ENCODE data around the gene ITPKB. TPM values are rescaled to one million over a fixed set of nuclear protein-coding genes. Genes with fewer than 3 reads are reported as not detected.

The ITPKB gene
- 19.1 and 22.8 TPM in 2 replicates for total RNA-seq

DNA sequence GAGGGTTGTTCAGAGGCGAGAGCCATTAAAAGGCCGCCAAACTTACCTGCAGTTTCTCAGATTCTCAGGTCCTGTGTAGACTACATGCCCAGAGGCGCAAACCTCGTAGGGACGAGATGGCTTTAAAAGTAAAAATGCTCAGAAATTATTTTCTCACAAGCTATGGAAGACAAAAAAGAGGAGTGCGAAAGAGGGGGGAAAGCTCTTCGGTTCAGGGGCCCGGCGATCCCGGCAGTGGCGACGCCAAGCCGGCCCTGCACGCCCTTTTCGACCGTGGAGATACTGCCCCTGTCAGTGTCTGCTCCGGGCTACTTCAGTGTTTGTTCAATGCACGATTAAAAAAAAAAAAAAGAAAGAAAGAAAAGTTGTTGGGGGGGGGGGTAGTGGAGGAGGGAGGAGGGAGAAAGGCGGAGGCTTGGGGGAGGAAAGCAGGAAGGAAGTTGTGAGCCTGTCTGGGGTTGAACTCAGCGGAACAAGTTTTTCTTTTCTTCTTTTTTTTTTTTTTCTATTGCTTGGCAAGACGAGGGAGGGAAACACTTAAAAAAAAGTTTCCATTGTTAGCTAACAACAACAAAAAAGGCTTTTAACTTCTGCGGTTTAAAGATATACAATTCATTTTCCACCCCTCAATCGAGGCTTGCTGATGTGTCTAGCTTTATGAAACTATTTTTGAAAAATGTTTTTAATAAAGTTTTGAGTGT lies at the start of gene ITPKB:
Gene ITPKB (minus strand): TSS at position 288 of the 701 bp plus-strand sequence. CDS start 1,824 bp downstream, outside the sequence.

Other genes starting within 250 kb of the ITPKB start
- not detected in 2 replicates for gene STUM, start 190.5 kb downstream of the ITPKB start, total RNA-seq
- gene PSEN2, start 131.3 kb upstream of the ITPKB start, total RNA-seq: 23.4 and 23.8 TPM in 2 replicates
- 11.9 and 12.0 TPM in 2 replicates for gene COQ8A, start 201.0 kb upstream of the ITPKB start, total RNA-seq